ENCODE results near the gene FAT2.

The FAT2 gene

DNA sequence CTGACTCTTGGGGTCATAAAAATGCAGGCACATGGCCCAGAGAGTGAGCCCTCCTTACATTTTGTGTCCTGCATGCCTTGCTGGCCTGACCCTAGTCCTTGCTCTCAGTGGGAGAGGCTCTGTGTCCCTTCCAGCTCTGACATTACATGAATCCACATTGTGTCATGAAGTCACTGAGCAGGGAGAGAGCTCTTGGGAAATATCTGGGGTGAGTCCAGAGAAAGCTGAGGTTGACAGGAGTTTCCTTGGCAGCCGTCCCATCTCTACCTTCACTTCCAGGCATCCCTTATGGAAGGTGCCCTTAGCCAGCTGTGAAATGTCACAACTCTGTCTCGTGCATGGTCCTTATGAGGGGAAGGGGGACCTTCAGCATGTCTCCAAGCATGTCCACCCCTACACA is 41.0 kb downstream of the FAT2 start:
- no peak for DNase-seq

DNA sequence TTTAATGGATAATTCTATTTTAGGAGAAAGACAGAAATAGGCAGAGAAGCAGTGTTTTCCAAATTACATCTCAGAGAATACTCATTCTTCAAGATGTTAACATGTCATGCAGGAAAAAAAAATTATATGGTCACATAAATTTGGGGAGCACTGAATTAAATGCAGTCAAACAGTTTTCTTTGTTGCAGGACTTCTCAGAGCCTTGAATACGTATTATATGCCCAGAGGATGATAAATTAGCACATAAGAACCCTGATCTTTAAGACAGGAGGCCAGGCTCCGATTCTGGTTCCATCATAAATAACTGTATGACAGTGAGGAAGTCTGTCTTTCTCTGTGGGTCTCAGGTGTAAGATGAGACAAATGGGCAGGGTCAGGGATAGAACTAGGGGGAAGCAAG is 41.4 kb downstream of the FAT2 start:
- no peak for DNase-seq

DNA sequence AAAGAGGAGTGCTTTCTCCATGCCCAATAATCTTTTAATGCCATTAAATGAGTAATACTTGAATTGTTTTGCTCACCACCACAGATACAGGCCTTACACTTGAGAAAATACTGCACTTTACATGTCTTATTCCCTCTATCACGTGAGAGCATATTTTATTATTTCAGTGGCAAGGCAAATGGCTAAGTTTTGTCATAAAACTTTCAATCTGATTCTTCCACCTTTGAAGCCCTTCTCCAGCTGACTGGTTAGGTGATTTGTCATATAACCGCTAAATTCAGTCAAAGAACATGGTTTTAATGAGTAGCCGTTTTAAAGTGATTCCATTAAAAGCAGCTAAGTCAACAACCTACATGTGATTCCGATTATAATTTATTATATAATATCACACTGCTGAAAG is 43.8 kb downstream of the FAT2 start:
- no peak for DNase-seq

DNA sequence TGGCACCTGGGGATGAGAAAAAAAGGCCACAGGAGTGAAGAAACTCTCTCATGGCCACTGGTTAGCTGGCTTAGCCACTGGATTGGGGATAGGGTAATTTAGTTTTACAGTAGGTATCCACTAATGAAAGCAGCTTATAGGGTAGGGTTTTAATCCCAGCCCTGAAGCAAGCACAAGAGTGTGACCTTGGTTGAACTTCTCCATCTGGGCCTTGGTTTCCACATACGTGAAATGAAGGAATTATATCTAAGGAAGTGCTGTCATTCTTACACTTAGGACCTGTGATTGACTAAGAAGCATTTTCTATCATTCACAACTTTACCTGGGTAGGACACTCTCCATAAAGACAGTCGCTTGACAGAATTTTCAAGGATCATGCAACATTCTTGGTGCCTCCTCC is 49.6 kb downstream of the FAT2 start:
- no peak for DNase-seq

Measured in NCI-H1417 treated with DMSO at 0.1 percent for 48 hours (cell line).